Caco-2 (cell line): ENCODE measurements around the gene CCDC82. TPM values are rescaled to one million over a fixed set of nuclear protein-coding genes. Genes with fewer than 3 reads are reported as not detected.

Source experiments
- BruUV-seq: library from RNA; stranded (reverse); fragments of 400-500 nt; replicated peaks from 2 replicates; lab custom pipeline; 2021; lab: Mats Ljungman, UMichigan
- CTCF ChIA-PET: fragments of 300-600 bp; sonication (Branson Sonifier 250); formaldehyde crosslinking; loops from one replicate; lab custom pipeline; 2022; ENCODE audit warnings: antibody characterized with exemption; lab: Charles Lee
- POLR2A ChIA-PET: fragments of 300-600 bp; sonication (Branson Sonifier 250); formaldehyde crosslinking; loops from one replicate; lab custom pipeline; 2022; ENCODE audit warnings: antibody characterized with exemption; lab: Charles Lee
- DNase-seq, 2 experiments: peaks; one replicate each; pipeline versions ENCODE4 v3.0.0 to v3.0.0-alpha.2; 2020 to 2022
- H3K27me3 ChIP-seq: replicated peaks from 2 replicates; pipeline ENCODE4 v1.6.0; 2011; ENCODE audit warnings: low read length; ENCODE audit not compliant: control insufficient read depth, insufficient read depth
- H3K36me3 ChIP-seq: 2 replicates; pipeline ENCODE4 v1.5.1; 2011; ENCODE audit warnings: low read length; ENCODE audit not compliant: control insufficient read depth, insufficient read depth
- H3K4me1 ChIP-seq: fragments of 250-450 bp; sonication (Bioruptor Pico); 2 replicates; pipeline ENCODE4 v1.5.1; 2020; ENCODE audit warnings: mild to moderate bottlenecking
- H3K4me3 ChIP-seq: 2 replicates; pipeline ENCODE4 v1.5.1; 2011; ENCODE audit warnings: low read depth, mild to moderate bottlenecking, control low read depth, low read length
- H3K9me3 ChIP-seq: fragments of 250-450 bp; sonication (Bioruptor Pico); 2 replicates; pipeline ENCODE4 v1.5.1; 2020; ENCODE audit warnings: mild to moderate bottlenecking, moderate library complexity
- H3K27ac Mint-ChIP-seq: one replicate; pipeline ENCODE4 v1.8.0; 2022; ENCODE audit warnings: mixed read lengths; ENCODE audit not compliant: unreplicated experiment
- H3K27me3 Mint-ChIP-seq: one replicate; pipeline ENCODE4 v1.8.0; 2022; ENCODE audit warnings: mixed read lengths; ENCODE audit not compliant: insufficient read depth, unreplicated experiment
- H3K36me3 Mint-ChIP-seq: one replicate; pipeline ENCODE4 v1.8.0; 2022; ENCODE audit warnings: mild to moderate bottlenecking, mixed read lengths; ENCODE audit not compliant: insufficient read depth, unreplicated experiment
- H3K4me1 Mint-ChIP-seq: one replicate; pipeline ENCODE4 v1.8.0; 2022; ENCODE audit warnings: low read depth, mixed read lengths; ENCODE audit not compliant: unreplicated experiment
- H3K4me3 Mint-ChIP-seq: one replicate; pipeline ENCODE4 v1.8.0; 2022; ENCODE audit warnings: mild to moderate bottlenecking, moderate library complexity, mixed read lengths; ENCODE audit not compliant: unreplicated experiment
- H3K9me3 Mint-ChIP-seq: one replicate; pipeline ENCODE4 v1.8.0; 2022; ENCODE audit warnings: mixed read lengths; ENCODE audit not compliant: unreplicated experiment
- CTCF ChIP-seq, 2 experiments: fragments of 200-600 bp in 1 of 2; IDR thresholded peaks; 1 replicate in 1 of 2; 2 replicates in 1 of 2; pipeline versions ENCODE4 v1.5.1 to v1.8.0; 2011 to 2022; ENCODE audit warnings: antibody characterized with exemption in 1 of 2, control low read depth in 1 of 2, inconsistent platforms in 1 of 2, low read depth in 1 of 2, low read length in 1 of 2, mild to moderate bottlenecking in 1 of 2, moderate library complexity in 1 of 2; ENCODE audit not compliant: insufficient read depth in 1 of 2, severe bottlenecking in 1 of 2, unreplicated experiment in 1 of 2
- intact Hi-C: fragments of 100-400 bp; cut with micrococcal nuclease; formaldehyde crosslinking; loops from one replicate; pipeline ENCODE4 v1.10.0; 2022; ENCODE audit not compliant: unreplicated experiment
- total RNA-seq: library from RNA; stranded (reverse); gene quantifications from 2 replicates; pipeline ENCODE4 v1.2.3, GENCODE V29; 2022

Gene CCDC82
- total RNA-seq, 1 experiment from 2014 or later, result 38.2 TPM

GRCh38 chr11:96356848-96357247 is 32.9 kb downstream of the CCDC82 start:
- no TSS peak for BruUV-seq
- no peak for DNase-seq
- no peak for TF ChIP-seq CTCF (IDR thresholded peaks at IDR 0.05; ENCODE audit: insufficient read depth in 1 of 2, low read depth in 1 of 2, low read length in 1 of 2, severe bottlenecking in 1 of 2, unreplicated experiment in 1 of 2)
- CTCF ChIA-PET, result no interaction called here
- no peaks in the 10 kb centered on the region for H3K27me3 ChIP-seq
- H3K4me1 Mint-ChIP-seq, result no peaks in the 10 kb centered on the region
- H3K27ac Mint-ChIP-seq, result no peak overlapping the region
- no peak overlapping the region for H3K4me3 Mint-ChIP-seq
- intact Hi-C loops, result no loop called here
- no peaks in the 10 kb centered on the region for H3K9me3 ChIP-seq
- no peaks in the 10 kb centered on the region for H3K9me3 Mint-ChIP-seq
- POLR2A ChIA-PET, result no interaction called here
- H3K27me3 Mint-ChIP-seq, result no peaks in the 10 kb centered on the region
- no peaks in the 10 kb centered on the region for H3K4me1 ChIP-seq
- H3K4me3 ChIP-seq, result no peak overlapping the region
- H3K36me3 Mint-ChIP-seq, result peaks cover 13% of the 10 kb centered on the region
- no peaks in the 10 kb centered on the region for H3K36me3 ChIP-seq

- Mint-ChIP-seq H3K27me3 (no peaks in the 10 kb centered on the region), H3K9me3 (no peaks in the 10 kb centered on the region), H3K36me3 (no peaks in the 10 kb centered on the region), H3K4me3 (peak within 1 kb of the TSS; percentile 93), H3K27ac (peak within 1 kb of the TSS; percentile 68), H3K4me1 (peaks cover 24% of the 10 kb centered on the region)
- peak; percentile 96 to 97 for DNase-seq
- TF ChIP-seq CTCF (IDR thresholded peaks at IDR 0.05; ENCODE audit: insufficient read depth in 1 of 2, low read depth in 1 of 2, low read length in 1 of 2, severe bottlenecking in 1 of 2, unreplicated experiment in 1 of 2), result peak; percentile 99
- no TSS peak for BruUV-seq
- Histone ChIP-seq H3K4me3 (peak within 1 kb of the TSS; percentile 66), H3K27me3 (no peaks in the 10 kb centered on the region), H3K36me3 (no peaks in the 10 kb centered on the region), H3K9me3 (no peaks in the 10 kb centered on the region), H3K4me1 (peaks cover 19% of the 10 kb centered on the region)
- CTCF ChIA-PET, result interaction anchor here (0.5 to 4.0 kb wide), 86 partner anchors 9 to 554 kb away, joined by 3 to 119 read pairs (median 5); partner anchors contain the start of genes CCDC82, FAM76B, JRKL and MTMR2
- POLR2A ChIA-PET, result interaction anchor here (0.5 to 1.6 kb wide), 8 partner anchors 46 to 494 kb away, joined by 3 to 13 read pairs (median 4); partner anchors contain the start of genes CCDC82 and JRKL
- intact Hi-C loops, result loop anchor here (1.0 to 5.0 kb wide), 16 partner anchors 21 to 506 kb away; partner anchors contain the start of genes CCDC82 and MTMR2
Measured at GRCh38 chr11:96342961-96343711, 46.6 kb downstream of the CCDC82 start, which contains the start of gene MAML2. MAML2 (minus strand) TSS chr11:96343195; CDS start chr11:96341895, 1,300 bp downstream.
